Endothelial cell of umbilical vein (primary cell): ENCODE results near the gene IL17REL. TPM values are rescaled to one million over a fixed set of nuclear protein-coding genes. Genes with fewer than 3 reads are reported as not detected.

Experiments used
- BruUV-seq: library from RNA; stranded (reverse); fragments of 400-500 nt; replicated peaks from 2 replicates; lab custom pipeline; 2021; lab: Mats Ljungman, UMichigan
- CTCF ChIA-PET: fragments of 300-600, 350-600 bp; sonication (Branson Sonifier 250); formaldehyde crosslinking; loops from one replicate; lab custom pipeline; 2021; ENCODE audit warnings: antibody characterized with exemption, inconsistent platforms; lab: Charles Lee
- POLR2A ChIA-PET: fragments of 300-600, 350-600 bp; sonication (Branson Sonifier 250); formaldehyde crosslinking; loops from one replicate; lab custom pipeline; 2021; ENCODE audit warnings: antibody characterized with exemption, inconsistent platforms; lab: Charles Lee
- DNase-seq: peaks from one replicate; pipeline ENCODE4 v3.0.0-alpha.2; 2011; ENCODE audit warnings: low read depth, low spot score
- FAIRE-seq: peaks from 2 replicates; lab custom pipeline; 2011; peaks lifted over from hg19 to GRCh38; lab: Jason Lieb, UNC
- H2AFZ ChIP-seq: 2 replicates; pipeline ENCODE4 v1.6.0; 2012; ENCODE audit warnings: low read depth, low read length, control low read depth, inconsistent platforms
- H3K27ac ChIP-seq: 2 replicates; pipeline ENCODE4 v1.5.1; 2011; ENCODE audit warnings: low read depth, mild to moderate bottlenecking, control low read depth, low read length, moderate library complexity; ENCODE audit not compliant: insufficient read depth
- H3K27me3 ChIP-seq, 2 experiments: 2 replicates each; pipeline versions ENCODE4 v1.6.0 to v1.6.1; 2011; ENCODE audit warnings: low read length in 2 of 2, mixed read lengths in 1 of 2; ENCODE audit not compliant: control insufficient read depth in 2 of 2, insufficient read depth in 2 of 2
- H3K36me3 ChIP-seq, 2 experiments: 2 replicates in 1 of 2; 3 replicates in 1 of 2; pipeline ENCODE4 v1.5.1; 2011; ENCODE audit warnings: low read length in 2 of 2, mild to moderate bottlenecking in 1 of 2, moderate library complexity in 1 of 2; ENCODE audit not compliant: control insufficient read depth in 2 of 2, insufficient read depth in 2 of 2; ENCODE audit errors: extremely low read depth in 1 of 2
- H3K4me1 ChIP-seq: 3 replicates; pipeline ENCODE4 v1.5.1; 2011; ENCODE audit warnings: mild to moderate bottlenecking, low read length; ENCODE audit not compliant: control insufficient read depth, insufficient read depth; ENCODE audit errors: extremely low read depth
- H3K4me2 ChIP-seq: 2 replicates; pipeline ENCODE4 v1.6.1; 2011; ENCODE audit warnings: low read length, control low read depth, mixed read lengths; ENCODE audit not compliant: insufficient read depth
- H3K4me3 ChIP-seq, 3 experiments: fragments of 200-600 bp in 1 of 3; sonication (generic), shearing (Covaris generic) in 1 of 3; replicated peaks in 1 of 3; 2 replicates each; pipeline ENCODE4 v1.5.1; 2011 to 2016; ENCODE audit warnings: control low read depth in 3 of 3, low read length in 3 of 3, mild to moderate bottlenecking in 2 of 3, inconsistent platforms in 1 of 3, low read depth in 1 of 3, moderate library complexity in 1 of 3; ENCODE audit not compliant: insufficient read depth in 1 of 3
- H3K79me2 ChIP-seq: 2 replicates; pipeline ENCODE4 v1.6.0; 2012; ENCODE audit warnings: low read length, inconsistent platforms; ENCODE audit not compliant: control insufficient read depth, insufficient read depth
- H3K9ac ChIP-seq: replicated peaks from 2 replicates; pipeline ENCODE3; 2011; ENCODE audit warnings: low read length, control low read depth; ENCODE audit not compliant: insufficient read depth; ENCODE audit errors: extremely low read depth
- H3K9me1 ChIP-seq: replicated peaks from 3 replicates; pipeline ENCODE4 v1.6.0; 2011; ENCODE audit warnings: mild to moderate bottlenecking, low read length; ENCODE audit not compliant: control insufficient read depth, insufficient read depth; ENCODE audit errors: extremely low read depth
- H3K9me3 ChIP-seq: replicated peaks from 2 replicates; pipeline ENCODE4 v1.5.1; 2012; ENCODE audit warnings: low read length, inconsistent platforms; ENCODE audit not compliant: control insufficient read depth, insufficient read depth
- H4K20me1 ChIP-seq: replicated peaks from 2 replicates; pipeline ENCODE3; 2011; ENCODE audit warnings: mild to moderate bottlenecking, low read length; ENCODE audit not compliant: control insufficient read depth, insufficient read depth; ENCODE audit errors: extremely low read depth
- CTCF ChIP-seq, 2 donors: IDR thresholded peaks; 1 replicate in 1 of 2; 2 replicates in 1 of 2; pipeline ENCODE4 v1.5.1; 2011; ENCODE audit warnings: low read length in 2 of 2, mild to moderate bottlenecking in 2 of 2, moderate library complexity in 2 of 2, control low read depth in 1 of 2, inconsistent platforms in 1 of 2, low read depth in 1 of 2; ENCODE audit not compliant: insufficient read depth in 1 of 2; ENCODE audit errors: extremely low read depth in 1 of 2
- EZH2 ChIP-seq: IDR thresholded peaks from 2 replicates; pipeline ENCODE4 v1.6.1; 2012; ENCODE audit warnings: borderline replicate concordance, low read depth, mild to moderate bottlenecking, moderate library complexity, low read length, inconsistent platforms; ENCODE audit not compliant: severe bottlenecking
- FOS ChIP-seq: IDR thresholded peaks from 2 replicates; pipeline ENCODE4 v1.6.1; 2011; ENCODE audit warnings: mild to moderate bottlenecking, low read length, moderate library complexity, borderline replicate concordance; ENCODE audit not compliant: insufficient read depth
- GATA2 ChIP-seq: IDR thresholded peaks from 2 replicates; pipeline ENCODE4 v1.7.0; 2011; ENCODE audit warnings: low read depth, mild to moderate bottlenecking, moderate library complexity, mixed read lengths, low read length; ENCODE audit not compliant: insufficient read length, insufficient read depth
- JUN ChIP-seq: IDR thresholded peaks from 2 replicates; pipeline ENCODE4 v1.6.1; 2011; ENCODE audit warnings: borderline replicate concordance, low read depth; ENCODE audit not compliant: insufficient read length, insufficient read depth
- MAX ChIP-seq: IDR thresholded peaks from 2 replicates; pipeline ENCODE4 v1.6.1; 2011; ENCODE audit not compliant: insufficient read depth, insufficient read length
- MYC ChIP-seq: IDR thresholded peaks from one replicate; pipeline ENCODE4 v1.6.1; 2011; ENCODE audit warnings: mild to moderate bottlenecking, low read depth, low read length
- POLR2A ChIP-seq: IDR thresholded peaks from 2 replicates; pipeline ENCODE4 v1.6.1; 2012; ENCODE audit warnings: low read depth, mild to moderate bottlenecking, control low read depth, low read length
- POLR2AphosphoS5 ChIP-seq: IDR thresholded peaks from 2 replicates; pipeline ENCODE4 v1.6.1; 2012; ENCODE audit warnings: low read depth, mild to moderate bottlenecking, control low read depth, low read length, moderate library complexity; ENCODE audit not compliant: insufficient read depth
- dilution Hi-C: fragments of 300-500 bp; cut with MboI; formaldehyde crosslinking; loops from one replicate; pipeline ENCODE4 v1.15.0; 2019; ENCODE audit warnings: low sequenced_read_pairs; ENCODE audit not compliant: extremely low pct_ligation_motif_present
- intact Hi-C: fragments of 100-400 bp; cut with micrococcal nuclease; formaldehyde crosslinking; loops from one replicate; pipeline ENCODE4 v1.10.0; 2022
- polyA plus RNA-seq, 4 experiments: library from polyadenylated mRNA; depleted of rRNA in 3 of 4; stranded (reverse) in 3 of 4; unstranded in 1 of 4; fragments of >200 nt; gene quantifications; 2 replicates each; pipeline versions ENCODE4 v1.2.1 to v1.2.3, GENCODE V29; 2011 to 2012; ENCODE audit warnings: missing spikeins in 1 of 4
- total RNA-seq: library from RNA; stranded (reverse); gene quantifications from 2 replicates; pipeline ENCODE4 v1.2.3, GENCODE V29; 2021

IL17REL gene
- total and polyA plus RNA-seq, 2 donors (not counting 3 experiments of a cell fraction or from before 2014, with no cell fraction given) = 0.06 to 0.15 TPM

- POLR2A ChIA-PET = no interaction called here
- CTCF ChIA-PET = interaction anchor here (0.6 to 3.0 kb wide), 2 partner anchors 26 to 38 kb away, joined by 3 to 12 read pairs; no protein-coding TSS in a partner anchor
- H3K4me1 ChIP-seq = no peaks in the 10 kb centered on the region
- TF ChIP-seq FOS = no peak
- TF ChIP-seq POLR2A = no peak
- no peak for TF ChIP-seq JUN
- TF ChIP-seq MAX = no peak
- no peak for TF ChIP-seq EZH2
- no peak for TF ChIP-seq MYC
- TF ChIP-seq CTCF (IDR thresholded peaks at IDR 0.05; ENCODE audit: extremely low read depth in 1 of 2, insufficient read depth in 1 of 2, low read depth in 1 of 2, low read length in 2 of 2) = no peak
- no peak for TF ChIP-seq POLR2AphosphoS5
- TF ChIP-seq GATA2 = no peak
- peaks cover 10 to 19% of the 10 kb centered on the region in 2 experiments for H3K27me3 ChIP-seq
- H3K9me1 ChIP-seq = no peaks in the 10 kb centered on the region
- no peak overlapping the region for H3K4me3 ChIP-seq
- no peak overlapping the region for H3K27ac ChIP-seq
- BruUV-seq = no TSS peak
- dilution Hi-C loops = no loop called here
- no peaks in the 10 kb centered on the region for H4K20me1 ChIP-seq
- H2AFZ ChIP-seq = no peak overlapping the region
- intact Hi-C loops = no loop called here
- H3K4me2 ChIP-seq = no peak overlapping the region
- no peak overlapping the region for H3K9ac ChIP-seq
- FAIRE-seq (no peak), DNase-seq (no peak)
- no peaks in the 10 kb centered on the region for H3K36me3 ChIP-seq
- no peaks in the 10 kb centered on the region for H3K9me3 ChIP-seq
- H3K79me2 ChIP-seq = no peaks in the 10 kb centered on the region
Measured at GRCh38 chr22:50056214-50056972, 43.8 kb upstream of the IL17REL start.
